BJ (cell line): Measurements from ENCODE around the gene BTBD6. TPM values are rescaled to one million over a fixed set of nuclear protein-coding genes. Genes with fewer than 3 reads are reported as not detected.

Experiments
- CTCF ChIA-PET: fragments of 350-600 bp; formaldehyde crosslinking; extraction: SDS; loops from one replicate; lab custom pipeline; 2021; ENCODE audit warnings: antibody characterized with exemption, inconsistent platforms; lab: Yijun Ruan, JAX
- POLR2A ChIA-PET: fragments of 300-600 bp; sonication (Branson Sonifier 250); formaldehyde crosslinking; extraction: SDS; loops from one replicate; lab custom pipeline; 2021; ENCODE audit warnings: antibody characterized with exemption; lab: Charles Lee
- DNase-seq: peaks from one replicate; pipeline ENCODE4 v3.0.0-alpha.2; 2011; ENCODE audit warnings: low read depth
- H3K27me3 ChIP-seq: 2 replicates; pipeline ENCODE4 v1.6.0; 2011; ENCODE audit warnings: low read length; ENCODE audit not compliant: control insufficient read depth, insufficient read depth
- H3K36me3 ChIP-seq: 2 replicates; pipeline ENCODE4 v1.5.1; 2011; ENCODE audit warnings: low read length; ENCODE audit not compliant: control insufficient read depth, insufficient read depth
- H3K4me3 ChIP-seq: 2 replicates; pipeline ENCODE4 v1.5.1; 2011; ENCODE audit warnings: low read depth, mild to moderate bottlenecking, control low read depth, low read length
- polyA plus RNA-seq: library from polyadenylated mRNA; depleted of rRNA; stranded (reverse); fragments of >200 nt; gene quantifications from 2 replicates; pipeline ENCODE4 v1.2.3, GENCODE V29; 2011
- TF ChIP-seq, protein P1 (sequence below): IDR thresholded peaks from 2 replicates; pipeline ENCODE4 v1.5.1; 2011; ENCODE audit warnings: low read depth, mild to moderate bottlenecking, control low read depth, inconsistent platforms, low read length, moderate library complexity; ENCODE audit not compliant: insufficient read depth

The BTBD6 gene
- polyA plus RNA-seq, 1 experiment = 41.9 TPM

DNA sequence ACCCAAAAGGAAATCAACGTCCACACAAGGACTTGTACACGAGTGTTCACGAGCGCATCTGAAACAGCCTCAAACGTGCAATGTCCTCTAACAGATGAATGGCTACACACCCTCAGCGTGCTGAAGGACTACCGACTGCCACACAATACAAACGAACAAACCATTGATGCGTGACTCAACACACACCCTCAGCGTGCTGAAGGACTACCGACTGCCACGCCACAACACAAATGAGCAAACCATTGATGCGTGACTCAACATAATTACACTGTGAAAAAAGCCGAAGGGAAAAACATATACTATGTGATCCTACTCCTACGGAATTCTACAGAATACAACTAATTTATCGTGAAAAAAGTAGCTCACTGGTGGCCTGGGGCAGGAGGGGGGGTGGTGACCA, 25.1 kb upstream of the BTBD6 start:
- CTCF ChIA-PET = no interaction called here
- Histone ChIP-seq H3K27me3 (no peaks in the 10 kb centered on the region), H3K36me3 (peaks cover 26% of the 10 kb centered on the region), H3K4me3 (no peak overlapping the region)
- TF ChIP-seq, protein P1, sequence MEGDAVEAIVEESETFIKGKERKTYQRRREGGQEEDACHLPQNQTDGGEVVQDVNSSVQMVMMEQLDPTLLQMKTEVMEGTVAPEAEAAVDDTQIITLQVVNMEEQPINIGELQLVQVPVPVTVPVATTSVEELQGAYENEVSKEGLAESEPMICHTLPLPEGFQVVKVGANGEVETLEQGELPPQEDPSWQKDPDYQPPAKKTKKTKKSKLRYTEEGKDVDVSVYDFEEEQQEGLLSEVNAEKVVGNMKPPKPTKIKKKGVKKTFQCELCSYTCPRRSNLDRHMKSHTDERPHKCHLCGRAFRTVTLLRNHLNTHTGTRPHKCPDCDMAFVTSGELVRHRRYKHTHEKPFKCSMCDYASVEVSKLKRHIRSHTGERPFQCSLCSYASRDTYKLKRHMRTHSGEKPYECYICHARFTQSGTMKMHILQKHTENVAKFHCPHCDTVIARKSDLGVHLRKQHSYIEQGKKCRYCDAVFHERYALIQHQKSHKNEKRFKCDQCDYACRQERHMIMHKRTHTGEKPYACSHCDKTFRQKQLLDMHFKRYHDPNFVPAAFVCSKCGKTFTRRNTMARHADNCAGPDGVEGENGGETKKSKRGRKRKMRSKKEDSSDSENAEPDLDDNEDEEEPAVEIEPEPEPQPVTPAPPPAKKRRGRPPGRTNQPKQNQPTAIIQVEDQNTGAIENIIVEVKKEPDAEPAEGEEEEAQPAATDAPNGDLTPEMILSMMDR = no peak
- DNase-seq = no peak
- POLR2A ChIA-PET = no interaction called here

DNA sequence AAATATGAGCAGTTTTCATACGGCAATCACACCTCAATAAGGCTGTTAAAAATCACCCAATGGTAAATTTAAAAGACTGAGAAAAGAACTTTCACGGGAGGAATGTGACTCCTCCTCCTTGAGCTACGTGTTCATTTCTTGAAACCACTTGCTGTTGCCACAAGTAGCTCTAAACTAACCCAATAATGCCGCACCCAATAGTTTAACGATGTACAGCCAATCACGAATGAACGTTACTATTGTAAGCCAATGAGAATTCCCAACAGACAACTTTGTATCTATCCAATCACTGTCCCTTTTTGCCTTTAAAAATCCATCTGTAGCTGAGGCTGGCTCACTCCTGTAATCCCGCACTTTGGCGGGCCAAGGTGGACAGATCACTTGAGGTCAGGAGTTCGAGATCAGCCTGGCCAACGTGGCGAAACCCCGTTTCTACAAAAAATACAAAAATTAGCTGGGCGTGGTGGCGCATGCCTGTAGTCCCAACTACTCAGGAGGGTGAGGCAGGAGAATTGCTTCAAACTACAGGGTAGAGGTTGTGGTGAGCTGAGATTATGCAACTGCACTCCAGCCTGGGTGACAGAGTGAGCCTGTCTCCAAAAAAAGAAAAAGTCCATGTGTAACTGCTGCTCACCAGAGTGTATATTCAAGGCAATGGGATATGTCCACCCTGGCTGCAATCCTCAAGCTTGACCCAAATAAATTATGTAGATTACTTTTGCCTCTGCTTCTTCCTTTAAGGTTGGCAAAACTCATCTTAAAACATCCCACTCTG, 24.4 kb upstream of the BTBD6 start:
- Histone ChIP-seq H3K27me3 (no peaks in the 10 kb centered on the region), H3K4me3 (no peak overlapping the region), H3K36me3 (peaks cover 20% of the 10 kb centered on the region)
- POLR2A ChIA-PET = no interaction called here
- no peak for DNase-seq
- TF ChIP-seq, protein P1 = no peak
- CTCF ChIA-PET = interaction anchor here (0.9 kb wide), 1 partner anchor 22 kb away, joined by 3 read pairs; no protein-coding TSS in a partner anchor

DNA sequence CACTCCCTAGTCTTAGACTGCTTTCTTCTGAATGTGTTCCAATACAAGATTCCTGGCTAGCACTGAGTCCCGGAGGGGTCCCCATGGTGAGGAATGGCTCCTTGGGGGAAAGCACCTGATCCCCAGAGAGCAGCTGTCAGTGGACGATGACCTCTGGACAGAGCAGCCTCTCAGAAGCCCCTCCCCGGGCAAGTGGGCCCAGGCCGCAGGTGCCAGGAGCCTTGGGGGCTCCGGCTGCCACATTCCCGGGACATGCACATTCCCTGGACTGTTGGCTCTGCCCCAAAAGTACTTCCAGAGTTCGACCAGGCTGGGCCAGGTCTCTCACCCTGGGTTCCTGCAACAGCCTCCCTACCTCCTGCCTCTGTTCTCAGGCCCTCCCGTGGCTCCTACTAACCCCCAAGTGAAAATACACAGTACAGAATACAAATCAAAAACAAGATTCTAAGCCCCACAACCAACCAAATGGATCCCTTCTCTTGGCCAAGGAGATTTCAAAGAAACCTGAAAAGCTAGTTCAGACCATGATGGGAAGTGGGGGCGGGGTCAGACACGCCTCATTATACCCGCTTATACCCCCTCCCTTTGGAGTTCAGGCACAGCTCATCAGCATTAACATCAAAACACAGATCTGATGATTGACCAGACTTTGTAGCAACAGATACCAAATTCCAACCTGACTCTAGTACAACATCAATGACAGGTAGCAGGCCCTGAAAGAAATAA, 23.3 kb upstream of the BTBD6 start:
- ChIA-PET POLR2A (no interaction called here), CTCF (interaction anchor here (0.6 to 0.9 kb wide), 4 partner anchors 23 to 256 kb away, joined by 3 to 4 read pairs (median 3); partner anchors contain the start of gene BTBD6)
- no peaks in the 10 kb centered on the region for H3K27me3 ChIP-seq
- H3K4me3 ChIP-seq = no peak overlapping the region
- no peak for DNase-seq
- peaks cover 14% of the 10 kb centered on the region for H3K36me3 ChIP-seq
- TF ChIP-seq, protein P1 = no peak

DNA sequence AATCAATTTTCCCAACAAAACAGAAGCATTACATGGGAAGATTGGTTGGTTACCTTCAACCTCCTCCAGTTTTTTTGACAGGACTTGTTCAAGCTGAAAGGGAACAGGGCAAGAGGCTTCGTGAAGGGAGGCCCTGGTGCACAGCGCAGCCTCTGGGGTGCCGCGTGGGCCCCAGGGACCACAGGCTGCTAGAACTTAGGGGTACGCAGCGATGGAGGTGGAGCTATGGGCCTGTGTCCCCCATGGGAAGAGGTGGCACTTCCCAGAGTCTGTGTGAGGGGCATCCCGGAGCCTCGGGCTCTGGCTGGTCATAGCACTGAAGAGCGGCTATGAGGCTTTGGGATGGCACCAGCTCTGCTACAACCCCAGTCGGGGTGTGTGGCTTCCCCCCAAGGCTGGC, 22.1 kb upstream of the BTBD6 start:
- no peaks in the 10 kb centered on the region for H3K27me3 ChIP-seq
- peaks cover 6% of the 10 kb centered on the region for H3K36me3 ChIP-seq
- TF ChIP-seq, protein P1 = no peak
- H3K4me3 ChIP-seq = no peak overlapping the region
- CTCF ChIA-PET = no interaction called here
- no peak for DNase-seq
- POLR2A ChIA-PET = no interaction called here

DNA sequence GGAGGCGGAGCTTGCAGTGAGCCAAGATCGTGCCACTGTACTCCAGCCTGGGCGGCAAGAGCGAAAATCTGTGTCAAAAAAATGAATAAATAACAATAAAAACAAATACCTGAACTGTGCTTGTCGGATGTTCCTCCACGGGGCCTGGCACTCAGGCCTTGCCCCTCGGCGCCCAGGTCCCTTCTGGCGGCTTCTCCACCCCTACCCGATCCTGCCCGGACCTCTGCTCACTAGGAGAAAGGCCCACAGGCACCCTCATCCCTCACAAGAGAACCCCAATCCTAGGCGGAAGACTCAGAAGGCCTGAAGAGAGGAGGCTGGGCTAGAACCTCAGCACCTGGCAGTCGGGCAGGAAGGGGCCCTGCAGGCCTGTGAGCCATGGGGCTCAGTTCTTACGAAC, 21.0 kb upstream of the BTBD6 start:
- ChIA-PET CTCF (no interaction called here), POLR2A (no interaction called here)
- no peak for DNase-seq
- H3K4me3 ChIP-seq = no peak overlapping the region
- H3K27me3 ChIP-seq = no peaks in the 10 kb centered on the region
- H3K36me3 ChIP-seq = peaks cover 3% of the 10 kb centered on the region; the same call in 1 of the 2 replicates
- TF ChIP-seq, protein P1 = no peak
